ENCODE data around the gene MFAP2.

The MFAP2 gene

DNA sequence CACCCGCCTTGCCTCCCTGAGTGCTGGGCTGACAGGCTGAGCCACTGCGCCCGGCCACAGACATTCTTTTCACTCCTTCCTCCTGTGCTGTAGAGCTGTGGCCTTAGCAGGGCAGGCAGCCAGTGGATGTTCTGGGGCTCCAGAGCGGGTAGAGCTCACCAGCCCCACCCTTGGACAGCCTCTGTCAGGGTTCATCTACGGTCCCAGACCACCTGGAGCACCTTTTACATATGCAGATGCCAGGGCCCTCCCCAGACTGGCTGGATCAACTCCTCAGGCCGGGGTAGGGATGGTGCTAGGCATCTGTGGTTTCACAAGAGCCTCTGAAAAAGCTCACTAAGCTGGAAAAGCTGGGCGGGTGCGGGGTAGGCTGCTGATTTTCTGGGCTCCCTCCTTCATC lies 26.7 kb upstream of the MFAP2 start:
- no peak for FAIRE-seq
- no peak for TF ChIP-seq CTCF (IDR thresholded peaks at IDR 0.05; ENCODE audit: insufficient read depth, missing control alignments)
- no peak for DNase-seq (ENCODE audit: insufficient read length, low spot score)

- DNase-seq (ENCODE audit: insufficient read length, low spot score) (no peak), FAIRE-seq (no peak)
- TF ChIP-seq CTCF (IDR thresholded peaks at IDR 0.05; ENCODE audit: insufficient read depth, missing control alignments) = no peak
Observed at GRCh38 chr1:17005365-17005740, 24.9 kb upstream of the MFAP2 start.

GRCh38 chr1:17004466-17005364 lies 24.3 kb upstream of the MFAP2 start:
- no peak for TF ChIP-seq CTCF (IDR thresholded peaks at IDR 0.05; ENCODE audit: insufficient read depth, missing control alignments)
- DNase-seq (ENCODE audit: insufficient read length, low spot score) (no peak), FAIRE-seq (no peak)

- FAIRE-seq (no peak), DNase-seq (ENCODE audit: insufficient read length, low spot score) (no peak)
- TF ChIP-seq CTCF (IDR thresholded peaks at IDR 0.05; ENCODE audit: insufficient read depth, missing control alignments) = no peak
Observed at GRCh38 chr1:17002524-17002902, 22.1 kb upstream of the MFAP2 start.

DNA sequence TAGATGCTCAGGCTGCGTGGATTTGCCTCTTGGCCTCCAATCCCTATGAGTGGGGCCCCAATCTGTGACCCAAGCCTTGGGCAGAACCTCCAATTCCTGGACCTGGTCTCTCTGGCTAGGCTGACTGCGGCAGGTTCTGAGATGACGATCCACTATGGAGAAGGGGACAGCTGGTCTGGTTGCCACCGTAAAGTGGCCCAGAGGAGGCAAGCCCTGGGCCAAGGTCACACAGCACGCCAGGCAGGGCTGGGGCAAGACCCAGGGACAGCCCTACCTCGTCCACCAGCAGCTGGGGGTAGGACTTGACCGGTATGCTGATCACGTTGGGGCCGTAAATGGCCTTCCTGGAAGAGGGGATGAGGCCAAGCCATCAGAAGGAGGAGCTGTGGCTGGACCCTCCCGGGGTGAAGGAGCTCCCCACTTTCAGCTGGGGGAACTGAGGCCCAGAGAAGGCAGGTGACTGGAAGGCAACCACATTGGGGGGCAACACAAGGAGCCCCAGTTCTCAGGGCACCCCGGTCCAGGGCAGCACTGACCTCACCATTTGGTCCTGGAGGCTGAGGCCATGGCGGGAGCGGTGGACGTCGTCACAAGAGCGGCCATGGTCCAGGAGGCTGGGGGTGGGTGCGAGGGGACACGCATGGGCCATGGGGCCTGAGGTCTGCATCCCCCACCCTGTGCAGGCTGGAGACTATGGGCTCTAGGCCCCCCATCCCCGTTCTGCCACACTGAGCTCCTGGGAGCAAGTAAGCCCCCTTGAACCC lies 21.5 kb upstream of the MFAP2 start:
- DNase-seq (ENCODE audit: insufficient read length, low spot score) (no peak), FAIRE-seq (no peak)
- TF ChIP-seq CTCF (IDR thresholded peaks at IDR 0.05; ENCODE audit: insufficient read depth, missing control alignments) = no peak

DNA sequence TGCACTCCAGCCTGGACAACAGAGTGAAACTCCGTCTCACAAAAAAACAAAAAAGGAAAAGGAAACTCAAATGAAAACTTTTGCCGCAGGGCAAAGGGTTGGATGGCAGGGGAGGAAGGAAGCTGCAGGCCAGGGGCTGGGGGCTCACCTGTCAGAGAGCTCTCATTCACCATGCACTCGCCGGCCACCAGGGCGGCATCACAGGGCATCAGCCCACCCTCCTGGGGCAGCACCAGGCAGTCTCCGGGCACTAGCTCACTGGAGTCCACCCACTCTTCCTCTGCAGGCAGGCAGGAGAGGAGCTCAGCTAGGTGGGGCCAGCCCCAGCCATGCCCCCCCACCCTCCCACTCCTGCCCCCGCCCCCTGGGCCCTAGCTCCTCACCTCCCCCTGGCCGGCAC lies 19.4 kb upstream of the MFAP2 start:
- FAIRE-seq (no peak), DNase-seq (ENCODE audit: insufficient read length, low spot score) (no peak)
- TF ChIP-seq CTCF (IDR thresholded peaks at IDR 0.05; ENCODE audit: insufficient read depth, missing control alignments) = no peak

GRCh38 chr1:16998589-16998988 lies 18.2 kb upstream of the MFAP2 start:
- no peak for DNase-seq (ENCODE audit: insufficient read length, low spot score)
- TF ChIP-seq CTCF (IDR thresholded peaks at IDR 0.05; ENCODE audit: insufficient read depth, missing control alignments) = no peak
- no peak for FAIRE-seq

Measured in D721Med (cell line).